Tibial nerve (tissue), 4 donors: ENCODE data around the gene IDS. TPM values are rescaled to one million over a fixed set of nuclear protein-coding genes. Genes with fewer than 3 reads are reported as not detected.

Experiments used
- DNase-seq, 2 donors: peaks; one replicate each; pipeline ENCODE4 v3.0.0-alpha.2; 2019; ENCODE audit warnings: low spot score in 2 of 2
- H3K27ac ChIP-seq, 4 donors: fragments of 200-600 bp; sonication (generic) in 3 of 4; one replicate each; pipeline ENCODE4 v1.5.1; 2017 to 2019; ENCODE audit warnings: mild to moderate bottlenecking in 1 of 4
- H3K27me3 ChIP-seq, 2 donors: fragments of 200-600 bp; sonication (generic) in 1 of 2; one replicate each; pipeline versions ENCODE4 v1.5.1 to v1.6.0; 2017 to 2019
- H3K36me3 ChIP-seq, 3 donors: fragments of 200-600 bp; sonication (generic); one replicate each; pipeline ENCODE4 v1.5.1; 2018 to 2019
- H3K4me1 ChIP-seq, 4 donors: fragments of 200-600 bp; sonication (generic) in 3 of 4; one replicate each; pipeline ENCODE4 v1.5.1; 2017 to 2019
- H3K4me3 ChIP-seq, 4 donors: fragments of 200-600 bp; sonication (generic) in 3 of 4; one replicate each; pipeline ENCODE4 v1.5.1; 2017 to 2019; ENCODE audit warnings: mild to moderate bottlenecking in 1 of 4, moderate library complexity in 1 of 4
- H3K9me3 ChIP-seq, 4 donors: fragments of 200-600 bp; sonication (generic) in 3 of 4; one replicate each; pipeline ENCODE4 v1.5.1; 2017 to 2019
- CTCF ChIP-seq, 5 experiments: fragments of 200-600 bp in 3 of 5; fragments of 450-650 bp in 2 of 5; sonication (generic) in 3 of 5; IDR thresholded peaks; one replicate each; pipeline ENCODE4 v1.5.1; 2016 to 2019; ENCODE audit warnings: antibody characterized with exemption in 5 of 5, mild to moderate bottlenecking in 3 of 5, moderate library complexity in 2 of 5
- EP300 ChIP-seq, 2 donors: sonication (generic); formaldehyde crosslinking; IDR thresholded peaks; one replicate each; pipeline ENCODE4 v1.6.1; 2017; ENCODE audit warnings: antibody characterized with exemption in 2 of 2, mild to moderate bottlenecking in 1 of 2
- POLR2A ChIP-seq, 2 donors: fragments of 450-650 bp; IDR thresholded peaks; one replicate each; pipeline ENCODE4 v1.6.1; 2017; ENCODE audit warnings: antibody characterized with exemption in 2 of 2, mild to moderate bottlenecking in 2 of 2, moderate library complexity in 2 of 2
- WGBS, 2 donors: methylation state at CpG; one replicate each; pipeline ENCODE4 v1.1.5; 2018; 5-methylcytosine and 5-hydroxymethylcytosine counted together
- total RNA-seq, 4 donors: library from RNA; depleted of rRNA; stranded (reverse); fragments of >200 nt; gene quantifications; one replicate each; pipeline ENCODE4 v1.1.0, GENCODE V29; 2016

IDS gene
- total RNA-seq, 4 donors from 2014 or later = 68.4 to 118 (median 92.4) TPM

DNA sequence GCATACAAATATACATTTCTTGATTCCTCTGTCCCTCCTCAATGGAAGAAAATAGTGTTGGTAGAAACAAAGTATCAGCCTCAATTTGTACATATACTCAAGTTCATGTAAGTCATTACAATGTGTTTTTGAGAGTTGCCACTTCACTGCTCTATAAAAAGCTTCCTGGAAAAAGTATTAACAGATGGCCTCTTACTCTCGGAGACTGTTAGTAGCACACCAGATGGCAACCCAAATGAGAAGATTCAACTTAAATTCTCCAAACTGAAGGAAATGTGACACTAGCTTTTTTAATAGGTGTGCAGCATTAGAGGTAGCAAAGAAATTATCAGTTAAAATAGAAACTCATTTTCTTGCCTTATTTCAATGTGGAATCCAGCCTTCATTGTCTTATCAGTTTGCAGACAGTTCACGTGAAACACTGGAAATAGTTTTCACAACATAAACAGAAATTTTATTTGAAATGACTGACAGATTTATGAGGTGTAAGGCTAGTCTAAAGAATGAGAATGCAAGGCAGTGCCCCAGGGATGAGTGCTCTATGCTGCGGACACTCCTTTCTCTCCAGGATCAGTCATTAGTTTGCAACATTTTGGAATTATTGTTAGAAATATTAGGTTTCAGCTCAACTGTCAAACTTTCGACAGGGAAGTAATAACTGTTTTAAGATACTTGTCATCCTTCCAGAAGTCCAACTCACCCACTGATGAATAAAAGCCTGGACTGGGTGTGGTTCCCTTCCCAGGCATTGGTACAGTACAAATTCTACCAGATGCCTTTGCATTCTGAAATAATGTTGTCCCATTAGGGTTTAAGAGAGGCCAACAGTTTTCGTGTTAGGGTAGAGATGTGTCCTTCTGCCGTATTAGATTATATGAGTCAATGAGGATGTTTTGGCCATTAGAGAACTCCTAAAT is 50.9 kb downstream of the IDS start:
- no peak for TF ChIP-seq POLR2A (IDR thresholded peaks at IDR 0.05)
- WGBS, 2 donors = 75 to 76% methylated on average over 6 of the region's 6 CpGs
- Histone ChIP-seq H3K36me3 (no peaks in the 10 kb centered on the region), H3K27ac (no peak overlapping the region), H3K4me3 (no peak overlapping the region), H3K9me3 (no peaks in the 10 kb centered on the region), H3K4me1 (no peaks in the 10 kb centered on the region), H3K27me3 (no peaks in the 10 kb centered on the region)
- no peak for DNase-seq

DNA sequence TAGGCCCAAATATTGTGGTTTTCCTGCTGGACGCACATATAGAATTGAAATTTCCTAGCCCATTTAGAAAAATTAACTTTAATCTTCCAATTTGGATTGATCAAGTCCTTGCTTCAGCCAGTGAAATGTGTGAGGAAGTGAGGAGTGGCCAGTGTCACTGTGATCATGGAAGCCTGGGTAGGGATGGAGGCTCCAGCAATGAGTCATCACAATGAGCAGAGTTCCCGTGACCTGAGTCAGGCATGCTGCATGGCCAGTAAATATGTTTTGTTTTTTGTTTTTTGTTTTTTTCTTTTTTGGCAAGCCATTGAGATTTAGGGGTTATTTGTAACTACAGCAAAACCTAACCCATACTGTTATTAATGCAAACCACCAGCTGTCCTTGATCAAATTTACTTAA is 52.1 kb downstream of the IDS start:
- H3K36me3 ChIP-seq = no peaks in the 10 kb centered on the region
- H3K9me3 ChIP-seq = no peaks in the 10 kb centered on the region
- no peaks in the 10 kb centered on the region for H3K4me1 ChIP-seq
- 72 to 74% methylated on average over 2 of the region's 2 CpGs for WGBS, 2 donors
- no peak overlapping the region for H3K4me3 ChIP-seq
- TF ChIP-seq CTCF (IDR thresholded peaks at IDR 0.05) (no peak), POLR2A (IDR thresholded peaks at IDR 0.05) (no peak), EP300 (IDR thresholded peaks at IDR 0.05) (no peak)
- H3K27ac ChIP-seq = no peak overlapping the region
- DNase-seq = no peak
- H3K27me3 ChIP-seq = no peaks in the 10 kb centered on the region

- no peaks in the 10 kb centered on the region for H3K4me1 ChIP-seq
- no peaks in the 10 kb centered on the region for H3K27me3 ChIP-seq
- no peak overlapping the region for H3K27ac ChIP-seq
- TF ChIP-seq CTCF (IDR thresholded peaks at IDR 0.05) (no peak), POLR2A (IDR thresholded peaks at IDR 0.05) (no peak), EP300 (IDR thresholded peaks at IDR 0.05) (no peak)
- no peaks in the 10 kb centered on the region for H3K9me3 ChIP-seq
- WGBS, 2 donors = 58 to 78% methylated on average over 4 of the region's 4 CpGs
- H3K4me3 ChIP-seq = no peak overlapping the region
- no peaks in the 10 kb centered on the region for H3K36me3 ChIP-seq
- DNase-seq = no peak
Observed at GRCh38 chrX:149433451-149433850, 71.7 kb downstream of the IDS start.

GRCh38 chrX:149433051-149433450 is 72.1 kb downstream of the IDS start:
- WGBS, 2 donors = 83% methylated on average over 4 of the region's 4 CpGs
- DNase-seq = no peak
- no peaks in the 10 kb centered on the region for H3K4me1 ChIP-seq

More at GRCh38 chrX:149433051-149433450, 72.1 kb downstream of the IDS start:
- no peaks in the 10 kb centered on the region for H3K36me3 ChIP-seq
- H3K27me3 ChIP-seq = no peaks in the 10 kb centered on the region
- H3K4me3 ChIP-seq = no peak overlapping the region
- no peak for TF ChIP-seq EP300 (IDR thresholded peaks at IDR 0.05)
- no peak for TF ChIP-seq CTCF (IDR thresholded peaks at IDR 0.05)
- TF ChIP-seq POLR2A (IDR thresholded peaks at IDR 0.05) = no peak
- no peak overlapping the region for H3K27ac ChIP-seq
- H3K9me3 ChIP-seq = no peaks in the 10 kb centered on the region

Other genes starting within 250 kb of the IDS start
- gene EOLA1, start 35.7 kb upstream of the IDS start, total RNA-seq = 10 to 100 TPM in 3 of 4 donors, 1 to 10 TPM in 1; 9.8 to 16.5 (median 12.3) TPM
- not detected for gene HSFX3, start 44.6 kb upstream of the IDS start, total RNA-seq
- not detected for gene MAGEA9B, start 82.2 kb upstream of the IDS start, total RNA-seq
- gene HSFX2, start 90.0 kb upstream of the IDS start, total RNA-seq = 1 to 10 TPM in 2 of 4 donors, not detected in 2; 1.2 to 3.3 TPM
- gene TMEM185A, start 126.5 kb upstream of the IDS start, total RNA-seq = 10 to 100 TPM; 14.7 to 29.1 (median 21.5) TPM
- gene MAGEA11, start 206.8 kb upstream of the IDS start, total RNA-seq = not detected